AML-193 (cell line): Measurements from ENCODE around the gene BATF.
"Not testable (repeated sequence)": the region's sequence is repeated elsewhere in the genome, so short reads cannot be mapped to it uniquely, and the experiment has no call there.

Experiments
- DNase-seq, 2 experiments: peaks; one replicate each; lab custom pipeline; 2025; lab: John Stamatoyannopoulos, UW

Gene BATF, protein sequence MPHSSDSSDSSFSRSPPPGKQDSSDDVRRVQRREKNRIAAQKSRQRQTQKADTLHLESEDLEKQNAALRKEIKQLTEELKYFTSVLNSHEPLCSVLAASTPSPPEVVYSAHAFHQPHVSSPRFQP

DNA sequence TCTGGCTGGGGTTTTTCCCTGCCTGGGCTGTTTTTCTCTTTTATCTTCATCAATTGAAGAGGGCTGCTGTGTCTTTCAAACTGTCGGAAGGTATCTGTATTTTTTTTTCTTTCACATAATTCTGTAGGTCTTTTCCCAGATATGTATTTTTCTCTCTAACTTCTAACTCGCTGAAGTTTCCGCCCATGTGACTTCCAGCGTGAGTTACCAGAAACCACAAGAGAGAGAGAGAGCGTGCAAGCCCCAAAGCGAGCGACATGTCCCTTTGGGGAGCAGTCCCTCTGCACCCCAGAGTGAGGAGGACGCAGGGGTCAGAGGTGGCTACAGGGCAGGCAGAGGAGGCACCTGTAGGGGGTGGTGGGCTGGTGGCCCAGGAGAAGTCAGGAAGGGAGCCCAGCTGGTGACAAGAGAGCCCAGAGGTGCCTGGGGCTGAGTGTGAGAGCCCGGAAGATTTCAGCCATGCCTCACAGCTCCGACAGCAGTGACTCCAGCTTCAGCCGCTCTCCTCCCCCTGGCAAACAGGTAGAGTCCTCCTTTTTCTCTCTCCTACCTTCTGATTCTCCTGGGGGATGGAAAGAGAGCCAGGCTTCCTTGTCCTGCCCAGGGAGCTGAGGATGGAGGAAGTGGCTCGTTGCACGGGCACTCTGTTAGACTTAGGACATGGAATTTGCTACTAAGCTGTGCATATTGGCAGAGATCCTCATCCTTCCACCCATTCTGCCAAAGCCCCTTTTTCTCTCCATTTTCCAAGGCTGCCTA, at the start of gene BATF:
TSS of gene BATF (plus strand) at position 246 of the 759 bp plus-strand sequence. CDS start at position 460, 214 bp downstream.
- peak; percentile 64 to 85 for DNase-seq

DNA sequence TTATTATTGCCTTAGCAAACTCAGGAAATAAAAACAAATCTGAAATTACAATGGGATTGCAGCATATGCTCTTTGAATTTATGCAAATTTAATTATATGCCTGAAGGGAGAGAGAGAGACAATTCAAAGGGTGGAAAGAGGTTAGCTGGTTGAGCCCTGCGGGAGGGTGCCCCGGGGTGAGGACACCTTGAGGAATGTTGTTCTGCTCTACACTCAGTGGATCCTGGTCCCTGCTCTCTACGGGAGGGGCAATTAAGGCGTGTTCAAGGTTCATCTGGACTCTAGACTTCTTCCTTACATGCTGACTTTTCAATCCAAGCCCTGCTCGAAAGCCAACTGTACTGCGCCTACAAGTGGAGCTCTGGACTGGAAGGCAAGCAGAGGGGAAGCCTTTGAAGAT, 48.1 kb upstream of the BATF start:
- not testable (repeated sequence) for DNase-seq

DNA sequence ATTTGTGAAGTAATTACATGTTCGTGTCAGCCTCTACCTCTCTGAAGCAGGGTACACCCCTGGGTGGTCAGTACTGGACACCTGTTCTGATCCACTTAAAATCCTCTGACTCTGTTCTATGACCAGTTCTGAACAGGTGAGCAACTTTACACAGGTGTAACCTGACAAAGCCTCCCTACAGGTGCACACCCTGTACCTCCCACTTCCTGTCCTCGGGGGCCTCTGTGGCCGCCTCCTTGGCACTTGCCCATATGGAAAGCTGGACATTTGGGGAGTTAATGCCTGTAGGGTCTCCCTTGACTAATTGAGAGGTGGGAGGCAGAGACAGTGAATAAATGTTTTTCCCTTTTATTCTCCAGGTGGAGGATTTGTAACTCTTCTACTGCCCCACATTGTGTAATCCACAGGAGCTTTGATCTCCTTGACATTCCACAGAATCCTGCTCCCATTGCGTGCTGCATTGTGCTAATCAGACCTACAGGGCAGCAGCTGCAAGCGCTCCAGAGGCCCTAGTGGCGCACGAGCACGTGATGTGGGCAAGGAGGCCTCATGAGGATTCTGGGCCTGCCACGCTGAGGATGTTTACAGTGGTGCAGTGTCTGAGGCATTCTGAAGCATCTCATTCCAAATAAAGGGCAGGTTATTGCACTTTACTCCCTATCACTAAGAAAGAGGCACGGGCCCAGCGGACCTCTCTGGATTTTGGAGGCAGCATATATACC, 45.8 kb upstream of the BATF start:
- DNase-seq: no peak

DNA sequence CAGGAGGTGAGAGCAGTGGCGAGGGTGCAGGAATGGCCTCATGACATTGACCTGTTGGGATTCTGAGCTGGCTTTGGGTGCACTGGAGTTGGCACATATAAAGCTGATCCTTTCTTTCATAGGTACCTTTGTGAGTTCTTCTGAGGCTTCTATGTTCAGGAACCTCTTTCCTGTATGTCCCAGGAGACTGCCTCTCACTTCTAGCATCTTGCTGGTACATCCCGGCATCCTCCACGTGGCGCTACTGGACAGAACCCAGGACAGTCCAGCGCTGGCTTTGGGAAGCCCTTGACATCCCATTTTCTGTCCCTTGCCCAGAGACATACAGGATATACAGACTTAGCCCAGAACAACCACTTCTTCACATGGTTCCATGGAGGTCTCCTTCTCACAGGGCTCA, 44.4 kb upstream of the BATF start:
- no peak for DNase-seq

DNA sequence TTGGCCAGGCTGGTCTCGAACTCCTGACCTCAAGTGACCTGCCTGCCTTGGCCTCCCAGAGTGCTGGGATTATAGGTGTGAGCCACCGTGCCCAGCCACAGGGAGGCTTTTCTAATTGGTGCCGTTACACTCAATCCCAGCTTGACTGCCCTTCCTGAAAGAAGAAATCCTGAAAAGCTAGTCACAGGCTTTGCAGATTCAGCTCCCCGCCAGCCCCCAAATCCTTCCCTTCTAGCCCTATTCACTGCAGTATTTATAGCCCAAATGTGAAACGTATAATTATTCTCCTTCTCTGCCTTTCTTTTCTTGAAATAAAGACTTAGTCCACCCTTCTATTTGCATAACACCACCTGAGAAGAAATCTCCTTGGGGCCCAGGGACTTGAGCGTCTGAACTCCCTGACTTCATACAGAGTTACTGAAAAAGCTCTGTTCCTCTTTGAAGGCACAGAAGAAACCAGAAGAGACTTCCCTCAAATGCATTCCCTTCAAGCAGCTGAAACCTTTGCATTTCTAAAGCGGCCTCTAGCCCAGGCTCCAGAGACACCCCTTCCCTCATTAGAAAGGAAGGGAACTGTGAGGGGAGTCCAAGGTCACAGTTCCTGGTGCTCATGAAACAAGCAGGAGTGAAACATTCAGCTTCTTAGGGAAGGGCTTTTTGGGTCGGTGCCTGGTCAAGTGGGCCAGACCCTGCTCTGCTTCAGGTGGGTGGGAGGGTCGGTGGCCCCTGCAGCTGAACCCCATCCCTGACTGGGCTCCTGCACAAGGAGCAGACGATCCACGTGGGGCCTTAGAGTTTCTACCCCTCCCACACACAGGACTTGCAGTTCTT, 42.3 kb upstream of the BATF start:
- no peak for DNase-seq

DNA sequence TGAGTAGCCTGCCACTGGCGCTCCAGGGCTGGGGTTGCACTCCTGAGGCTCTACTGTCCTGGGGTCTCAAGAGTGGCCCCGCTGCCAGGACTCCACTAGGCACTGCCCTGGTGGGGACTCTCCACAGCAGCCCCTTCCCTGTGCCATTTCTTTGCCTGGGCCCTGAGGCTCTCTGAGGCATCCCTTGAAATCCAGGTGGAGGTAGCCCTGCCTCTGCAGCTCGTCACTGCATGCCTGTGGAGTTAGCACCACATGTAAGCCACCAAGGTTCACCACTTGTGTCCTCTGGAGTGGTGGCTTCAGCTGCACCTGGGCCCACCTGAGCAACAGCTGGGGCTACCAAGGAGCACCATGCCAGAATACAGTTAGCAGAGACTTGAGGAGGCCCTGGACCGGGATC, 39.9 kb upstream of the BATF start:
- DNase-seq: no peak

DNA sequence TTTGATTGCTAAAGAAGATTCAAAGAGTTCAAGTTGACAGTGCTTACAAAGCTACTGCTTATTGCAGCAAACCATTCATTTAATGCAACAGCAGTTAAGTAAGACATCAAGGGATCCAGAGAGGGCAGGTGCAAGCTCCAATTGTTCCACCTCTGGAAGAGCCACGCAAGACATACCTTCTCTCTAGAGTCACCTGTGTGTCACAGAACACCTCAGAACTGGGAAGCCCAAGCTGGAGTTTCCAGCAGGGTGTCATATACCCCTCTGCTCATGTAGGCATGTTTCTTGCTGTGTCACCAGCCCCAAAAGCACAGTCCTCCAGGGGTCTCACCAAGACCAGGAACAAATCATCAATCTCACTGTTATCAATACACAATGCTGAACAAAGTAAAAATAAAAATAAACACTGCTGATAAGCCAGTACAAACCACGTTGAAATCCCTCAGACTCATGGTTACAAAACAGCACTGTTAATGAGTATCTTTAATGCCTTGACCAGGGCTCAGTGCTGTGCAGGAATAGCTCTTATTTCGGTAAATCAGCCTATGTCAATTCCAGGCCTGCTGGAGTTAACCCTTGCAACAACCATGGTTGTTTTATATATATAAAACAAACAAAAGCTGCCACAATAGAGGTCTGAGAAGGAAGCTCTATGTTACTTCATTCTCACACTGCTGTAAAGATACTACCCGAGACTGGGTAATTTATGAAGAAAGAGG, 37.4 kb upstream of the BATF start:
- no peak for DNase-seq

DNA sequence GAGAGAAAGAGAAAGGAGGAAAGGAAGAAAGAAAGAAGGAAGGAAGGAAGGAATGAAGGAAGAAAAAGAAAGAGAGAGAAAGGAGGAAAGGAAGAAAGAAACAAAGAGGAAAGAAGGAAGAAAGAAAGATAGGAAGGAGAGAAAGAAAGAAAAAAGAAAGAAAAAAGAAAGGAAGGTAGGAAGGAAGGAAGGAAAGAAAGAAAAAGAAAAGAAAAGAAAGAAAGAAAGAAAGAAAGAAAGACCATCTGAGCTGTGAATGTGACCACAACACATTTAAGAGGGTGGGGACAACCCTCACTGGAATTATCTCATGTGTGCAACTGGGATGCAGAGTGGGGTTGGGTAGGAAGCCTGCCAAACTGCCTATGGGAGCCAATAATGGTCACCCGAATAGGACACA, 36.0 kb upstream of the BATF start:
- DNase-seq: no peak

DNA sequence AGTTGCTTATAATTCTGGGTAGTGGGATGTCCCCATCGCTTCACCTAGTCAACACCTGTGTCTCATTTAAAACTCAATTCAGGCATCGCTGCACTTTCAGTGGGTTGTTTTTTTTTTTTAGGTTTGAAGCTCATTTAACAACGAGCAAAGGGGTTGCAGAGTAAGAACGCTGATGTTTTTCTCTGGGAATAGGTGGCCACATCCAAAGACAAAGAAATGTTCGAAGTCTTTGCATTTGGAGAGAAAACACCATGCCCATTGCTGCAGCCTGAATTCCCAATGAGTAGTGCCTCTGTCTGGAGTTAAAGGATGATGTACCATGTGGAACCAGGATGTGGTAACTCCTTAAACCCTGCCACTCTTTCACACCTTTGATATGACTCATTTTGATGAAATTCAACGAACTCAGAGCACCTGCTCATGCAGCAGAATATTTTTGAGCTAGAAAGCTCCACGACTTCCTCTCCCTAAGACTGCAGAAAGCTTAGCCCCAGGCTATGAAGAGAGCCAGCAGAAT, 35.1 kb upstream of the BATF start:
- DNase-seq: peak; percentile 34 to 39

DNA sequence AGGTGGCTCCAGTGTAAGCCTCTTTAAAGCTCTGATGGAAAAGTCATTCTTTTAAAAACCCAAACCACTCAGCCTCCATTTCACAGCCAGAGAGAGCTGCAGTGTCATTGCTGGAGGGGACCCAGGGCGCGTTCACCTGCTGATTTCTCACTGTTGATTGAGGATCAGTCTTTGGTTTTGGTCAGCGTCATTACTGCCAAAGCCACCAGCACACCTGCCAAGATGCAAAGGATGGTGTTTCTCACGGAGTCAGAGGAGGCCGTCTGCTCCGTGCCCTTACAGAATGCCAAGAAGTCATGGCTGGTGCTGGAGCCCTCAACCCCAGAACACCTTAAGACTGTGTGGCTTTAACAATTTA, 32.8 kb upstream of the BATF start:
- no peak for DNase-seq

DNA sequence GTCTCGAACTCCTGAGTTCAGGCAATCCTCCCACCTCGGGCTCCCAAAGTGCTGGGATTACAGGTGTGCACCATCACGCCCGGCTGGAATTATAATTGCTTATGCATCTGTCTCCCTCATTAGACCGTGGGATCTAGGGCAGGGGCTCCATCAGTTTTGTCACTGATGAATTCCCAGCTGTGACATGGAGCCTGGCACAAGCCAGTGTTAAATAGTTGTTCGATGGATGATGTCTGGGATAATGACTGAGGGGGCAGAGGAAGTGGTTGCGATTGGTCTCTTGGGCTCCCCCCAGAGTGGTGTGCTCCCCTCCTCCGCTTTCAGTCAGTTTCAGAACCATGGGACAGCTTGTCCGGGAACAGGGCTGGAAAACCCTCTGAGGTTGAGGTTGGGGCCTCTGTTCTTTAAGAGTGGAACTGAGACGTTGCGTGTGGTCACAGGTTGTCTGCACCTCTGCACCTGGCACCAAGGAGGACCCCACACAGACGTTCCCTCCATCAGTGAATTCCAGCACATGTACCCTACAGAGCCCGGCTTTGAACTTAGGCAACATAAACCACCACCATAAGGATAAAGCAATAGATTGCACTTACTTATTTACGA, 30.8 kb upstream of the BATF start:
- no peak for DNase-seq

DNA sequence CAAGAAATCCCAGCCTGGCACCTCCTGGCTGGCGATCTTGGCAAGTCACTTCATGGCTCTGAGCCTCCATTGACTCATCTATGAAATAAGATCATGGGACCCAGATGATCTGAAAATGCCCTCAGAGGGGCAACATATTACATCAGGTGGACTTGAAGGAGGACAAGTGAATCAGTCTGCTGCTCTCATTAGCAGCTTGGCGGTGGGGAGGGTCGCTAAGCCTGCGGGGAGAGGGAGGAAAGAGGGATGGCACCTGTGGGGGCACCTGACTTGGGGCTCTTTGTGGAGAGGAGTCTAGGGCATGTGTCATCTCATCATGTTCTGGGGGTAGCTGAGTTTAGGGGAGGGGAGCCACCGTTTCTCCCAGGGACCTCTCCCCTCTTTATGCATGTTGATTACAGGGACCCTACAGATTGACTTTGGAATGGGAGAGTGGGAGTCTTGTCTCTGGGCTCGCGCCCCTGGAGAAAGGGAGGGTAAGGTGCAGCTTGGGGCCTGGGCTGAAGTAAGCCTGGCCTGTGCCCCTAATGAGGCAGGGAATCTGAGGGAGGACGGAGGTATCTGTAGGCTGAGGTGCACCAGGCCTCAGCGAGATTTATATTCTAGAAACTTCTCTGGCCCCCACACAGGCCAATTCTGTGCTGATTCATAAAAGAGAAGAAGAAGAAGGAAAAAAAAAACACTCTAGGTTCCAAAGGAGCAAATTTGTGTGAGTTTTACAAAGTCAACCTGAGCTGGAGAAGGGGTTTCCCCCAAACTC, 29.3 kb upstream of the BATF start:
- no peak for DNase-seq

DNA sequence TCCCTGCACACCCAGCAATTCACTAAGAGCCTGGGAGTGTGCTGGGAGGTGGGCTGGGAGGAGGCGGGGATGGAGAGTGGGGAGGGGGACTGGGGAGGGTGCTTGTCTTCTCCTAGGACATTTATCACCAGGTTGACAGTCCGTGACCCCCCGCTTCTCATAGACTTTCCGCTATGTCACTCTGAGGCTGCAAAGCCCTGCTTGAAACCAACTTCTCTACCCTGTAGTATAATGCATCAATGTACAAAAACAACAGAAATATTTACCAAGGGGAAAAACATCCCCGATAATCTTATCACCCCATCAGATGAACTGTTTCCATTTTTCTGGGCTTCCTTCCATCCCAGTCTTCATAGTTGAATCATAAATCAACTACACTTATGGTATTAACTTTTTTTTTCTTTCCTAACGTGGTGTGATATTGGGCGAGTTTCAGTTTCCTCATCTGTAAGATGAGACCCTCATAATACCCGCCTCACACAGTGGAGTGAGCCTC, 28.6 kb upstream of the BATF start:
- no peak for DNase-seq

DNA sequence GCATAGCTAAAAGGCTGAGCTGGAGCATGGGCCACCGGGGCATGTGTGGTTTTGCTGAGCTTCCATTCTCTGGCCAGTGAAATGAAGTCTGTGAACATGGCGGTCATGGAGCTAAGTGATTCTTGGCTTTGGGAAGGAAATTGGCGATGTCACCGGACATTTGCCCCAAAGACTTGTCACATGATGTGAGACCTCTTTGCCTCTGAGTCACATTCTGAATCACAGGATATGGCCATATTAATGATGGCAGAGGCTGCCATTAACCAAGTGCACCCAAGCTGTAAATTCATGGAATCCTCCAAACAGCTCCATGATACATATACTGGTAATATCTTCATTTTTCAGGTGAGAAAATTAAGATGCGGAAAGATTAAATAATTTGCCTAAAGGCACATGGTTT, 27.4 kb upstream of the BATF start:
- DNase-seq: no peak

DNA sequence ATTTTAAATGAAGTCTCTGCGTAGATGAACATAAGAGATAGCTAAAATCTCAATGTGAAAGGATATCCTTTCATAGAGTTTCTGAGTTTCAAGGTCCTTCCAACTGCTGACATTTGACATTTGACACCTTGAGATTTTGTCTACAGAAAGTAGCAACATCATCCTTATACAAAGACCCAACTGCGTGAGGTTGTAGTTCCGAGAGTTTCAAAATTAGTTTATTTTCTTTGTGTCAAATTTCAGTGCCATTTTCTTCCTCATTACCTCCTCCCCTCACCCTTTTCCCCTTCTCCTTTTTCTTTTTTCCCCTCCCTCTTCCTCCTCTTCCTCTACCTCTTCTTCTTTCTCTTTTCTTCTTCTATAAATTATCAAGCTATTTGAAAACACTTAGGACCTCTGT, 26.9 kb upstream of the BATF start:
- no peak for DNase-seq

DNA sequence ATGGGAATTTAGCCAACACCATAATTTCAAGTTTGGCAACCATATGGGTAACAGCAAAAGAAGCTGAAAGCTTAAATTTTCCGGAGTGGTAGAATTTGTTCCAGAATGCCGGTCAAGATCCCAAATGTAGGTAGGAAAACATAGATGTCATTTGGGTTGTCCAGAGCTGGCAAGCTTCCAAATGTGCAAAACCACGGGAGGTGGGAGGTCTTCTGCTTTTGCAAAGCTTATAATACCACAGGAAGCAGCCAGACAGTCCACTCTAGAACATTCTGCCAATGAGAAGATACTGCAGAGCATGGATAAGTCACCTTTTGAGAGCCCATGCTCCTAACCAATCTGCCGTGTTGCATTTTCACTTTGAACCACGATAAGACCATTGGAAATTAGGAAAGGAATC, 26.4 kb upstream of the BATF start:
- no peak for DNase-seq

DNA sequence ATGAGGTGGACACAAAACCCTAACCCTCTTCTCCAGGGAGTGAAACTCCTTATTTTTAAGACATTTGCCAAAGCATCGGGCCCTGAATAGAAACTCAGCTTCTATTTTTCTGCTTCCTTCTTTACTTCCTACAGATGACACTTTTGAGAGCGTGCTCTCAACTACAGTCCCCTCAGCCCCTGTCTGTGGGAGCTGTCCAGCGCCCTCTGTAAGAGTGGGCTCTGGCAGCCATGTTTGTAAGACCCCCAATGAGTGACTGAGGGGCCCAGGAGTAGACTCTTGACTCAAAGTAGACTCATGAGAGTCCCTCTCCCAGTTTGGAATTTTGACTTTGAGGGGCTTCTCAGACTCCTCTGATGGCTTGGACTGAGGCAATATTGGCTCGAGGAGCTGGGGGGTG, 25.5 kb upstream of the BATF start:
- no peak for DNase-seq

DNA sequence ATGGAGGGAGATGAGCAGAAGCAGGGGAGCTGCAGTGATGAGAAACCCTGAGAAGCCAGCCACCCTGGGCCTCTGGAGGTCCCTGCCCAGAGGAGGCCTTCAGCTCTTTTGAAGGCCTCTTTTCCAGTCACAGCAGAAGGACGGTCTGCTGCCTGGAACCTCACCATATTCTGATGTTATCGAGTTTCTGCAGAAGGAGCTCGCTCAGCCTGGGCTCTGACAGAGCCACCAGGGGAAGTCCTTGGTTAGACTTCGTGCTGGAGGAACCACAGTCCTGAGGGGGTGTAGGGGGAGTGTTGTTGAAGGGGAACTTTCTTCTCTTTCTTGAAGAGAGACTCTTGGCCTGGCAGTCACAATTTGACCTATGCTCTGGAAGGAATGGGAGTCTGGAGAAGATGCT, 25.1 kb upstream of the BATF start:
- peak; percentile 16 to 46 for DNase-seq

DNA sequence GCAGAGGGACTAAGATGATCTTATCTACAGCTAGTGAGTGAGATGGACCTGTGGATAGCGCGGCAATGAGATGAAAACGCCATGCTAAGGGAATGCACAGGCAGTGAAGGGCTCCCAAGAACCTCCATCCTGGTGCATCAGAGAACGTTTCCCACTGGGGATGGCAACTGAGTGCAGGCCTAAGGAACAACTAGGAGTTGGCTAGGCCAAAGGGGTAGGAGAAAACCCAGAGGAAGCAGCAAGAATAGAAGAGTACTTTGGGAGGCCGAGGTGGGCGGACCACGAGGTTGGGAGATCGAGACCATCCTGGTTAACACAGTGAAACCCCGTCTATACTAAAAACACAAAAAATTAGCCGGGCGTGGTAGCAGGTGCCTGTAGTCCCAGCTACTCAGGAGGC, 24.6 kb upstream of the BATF start:
- DNase-seq: no peak
